Activated CD4-positive, CD25-positive, alpha-beta regulatory T cell treated with anti-CD3 and anti-CD28 coated beads, Interleukin-2, amount 50 U/mL, for 72 hours (primary cell): Measurements from ENCODE around the gene ZNF154.

Source experiments
- DNase-seq: peaks from one replicate; pipeline ENCODE4 v3.0.0; 2021

ZNF154 gene

DNA sequence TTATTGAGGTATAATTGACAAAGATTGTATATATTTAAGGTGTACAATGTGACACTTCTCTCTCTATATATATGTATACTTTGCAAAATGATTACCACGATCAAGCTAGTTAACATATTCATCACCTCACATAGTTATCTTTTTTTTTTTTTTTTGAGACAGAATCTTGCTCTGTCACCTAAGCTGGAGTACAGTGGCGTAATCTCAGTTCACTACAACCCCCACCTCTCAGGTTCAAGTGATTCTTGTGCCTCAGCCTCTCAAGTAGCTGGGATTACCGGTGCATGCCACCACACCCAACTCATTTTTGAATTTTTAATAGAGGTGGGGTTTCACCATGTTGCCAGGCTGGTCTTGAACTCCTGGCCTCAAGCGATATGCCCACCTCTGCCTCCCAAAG lies 36.5 kb downstream of the ZNF154 start:
- DNase-seq = no peak

DNA sequence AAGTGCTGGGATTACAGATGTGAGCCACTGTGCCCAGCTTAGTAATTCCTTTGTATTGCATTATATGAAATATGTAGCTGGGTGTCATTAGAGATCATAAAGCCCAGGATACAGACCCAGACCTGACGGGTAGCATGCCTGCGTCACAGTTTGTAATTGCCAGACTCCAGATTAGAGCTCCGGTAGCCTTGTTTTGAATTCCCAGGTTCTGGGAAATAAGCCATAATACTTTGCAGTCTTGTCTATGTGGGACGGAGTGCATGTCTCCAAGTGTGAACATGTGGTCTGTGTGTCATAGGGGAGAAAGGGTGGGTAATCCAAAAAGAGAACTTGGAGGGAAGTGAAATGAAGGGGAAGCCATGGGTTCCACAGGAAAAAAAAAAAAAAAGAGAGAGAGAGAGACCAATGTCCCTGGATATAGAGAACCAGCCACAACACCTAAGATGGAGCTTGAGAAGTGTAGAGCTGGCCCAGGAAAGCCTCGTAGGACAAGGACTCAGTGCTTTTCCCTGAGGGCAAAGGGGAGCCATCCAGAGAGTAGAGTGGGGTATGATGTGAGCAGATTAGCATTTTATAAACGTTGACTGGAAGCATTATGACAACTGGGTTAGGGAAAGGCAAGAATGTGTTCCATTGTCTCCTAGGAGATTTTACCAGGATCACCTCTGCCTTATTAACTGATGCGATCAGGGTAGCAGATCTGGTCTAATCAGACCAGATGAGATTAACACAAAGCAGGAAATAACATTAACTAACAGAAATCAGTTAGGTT lies 37.7 kb downstream of the ZNF154 start:
- DNase-seq = no peak

DNA sequence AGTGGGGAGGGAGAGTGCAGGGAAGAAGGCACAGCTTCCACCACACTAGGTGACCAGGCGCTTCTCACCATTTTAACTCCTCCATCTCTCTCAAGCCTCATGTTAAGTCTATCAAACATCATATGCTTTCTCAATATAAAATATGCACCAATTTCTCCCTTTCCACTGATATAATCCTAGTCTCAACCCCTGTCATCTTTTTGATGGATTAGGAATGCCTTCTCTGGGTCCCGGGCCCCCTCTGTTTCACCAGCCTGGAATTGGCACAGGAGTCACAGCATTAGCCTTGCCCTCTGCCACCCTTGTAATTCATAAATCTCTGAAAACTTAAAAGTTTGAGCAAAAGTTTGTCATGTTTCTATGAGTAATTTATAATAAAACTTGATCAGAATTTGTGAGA lies 40.4 kb downstream of the ZNF154 start, which contains the start of gene ZSCAN4:
TSS of gene ZSCAN4 (plus strand) at position 301 of the 400 bp plus-strand sequence. CDS start 7,211 bp downstream, outside the sequence.
- no peak for DNase-seq

DNA sequence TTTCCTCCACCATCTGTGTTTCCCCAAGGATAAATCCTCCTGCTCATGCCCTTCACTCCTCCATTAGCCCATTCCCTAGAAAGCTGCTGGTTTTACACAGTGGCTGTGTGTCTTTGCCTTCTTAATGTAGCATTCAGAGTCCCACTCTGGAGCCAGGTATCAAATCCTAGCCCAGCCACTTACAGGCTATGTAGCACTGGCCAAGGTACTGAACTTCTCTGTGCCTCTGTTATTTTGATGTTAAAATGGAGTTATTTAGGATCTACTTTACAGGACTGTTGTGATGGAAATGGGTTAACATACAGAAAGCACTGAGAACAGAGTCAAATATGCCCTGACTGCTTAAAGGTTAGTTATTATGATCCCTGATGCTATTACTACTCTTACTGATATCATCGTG lies 41.8 kb downstream of the ZNF154 start:
- DNase-seq = no peak

DNA sequence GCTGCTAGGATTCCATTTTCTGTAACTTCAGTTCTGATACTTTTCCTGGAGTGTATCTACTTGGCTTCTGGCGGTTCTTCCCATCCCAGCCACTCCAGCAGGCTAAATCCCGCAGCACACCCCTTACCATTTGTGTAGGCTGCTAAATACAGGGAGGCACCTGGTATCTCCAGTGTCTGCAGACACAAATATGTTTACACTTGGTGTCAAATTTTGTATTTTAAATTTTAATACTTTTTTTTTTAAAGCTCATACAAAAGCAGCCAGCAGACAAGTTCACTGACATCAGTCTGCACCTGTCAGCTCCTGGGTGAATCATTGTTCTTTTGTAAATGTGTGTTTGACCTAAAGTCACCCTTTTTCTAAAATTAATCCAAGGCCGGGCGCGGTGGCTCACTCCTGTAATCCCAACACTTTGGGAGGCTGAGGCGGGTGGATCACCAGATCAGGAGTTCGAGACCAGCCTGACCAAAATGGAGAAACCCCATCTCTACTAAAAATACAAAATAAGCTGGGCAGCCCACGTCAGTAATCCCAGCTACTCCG lies 43.7 kb downstream of the ZNF154 start:
- DNase-seq = no peak

DNA sequence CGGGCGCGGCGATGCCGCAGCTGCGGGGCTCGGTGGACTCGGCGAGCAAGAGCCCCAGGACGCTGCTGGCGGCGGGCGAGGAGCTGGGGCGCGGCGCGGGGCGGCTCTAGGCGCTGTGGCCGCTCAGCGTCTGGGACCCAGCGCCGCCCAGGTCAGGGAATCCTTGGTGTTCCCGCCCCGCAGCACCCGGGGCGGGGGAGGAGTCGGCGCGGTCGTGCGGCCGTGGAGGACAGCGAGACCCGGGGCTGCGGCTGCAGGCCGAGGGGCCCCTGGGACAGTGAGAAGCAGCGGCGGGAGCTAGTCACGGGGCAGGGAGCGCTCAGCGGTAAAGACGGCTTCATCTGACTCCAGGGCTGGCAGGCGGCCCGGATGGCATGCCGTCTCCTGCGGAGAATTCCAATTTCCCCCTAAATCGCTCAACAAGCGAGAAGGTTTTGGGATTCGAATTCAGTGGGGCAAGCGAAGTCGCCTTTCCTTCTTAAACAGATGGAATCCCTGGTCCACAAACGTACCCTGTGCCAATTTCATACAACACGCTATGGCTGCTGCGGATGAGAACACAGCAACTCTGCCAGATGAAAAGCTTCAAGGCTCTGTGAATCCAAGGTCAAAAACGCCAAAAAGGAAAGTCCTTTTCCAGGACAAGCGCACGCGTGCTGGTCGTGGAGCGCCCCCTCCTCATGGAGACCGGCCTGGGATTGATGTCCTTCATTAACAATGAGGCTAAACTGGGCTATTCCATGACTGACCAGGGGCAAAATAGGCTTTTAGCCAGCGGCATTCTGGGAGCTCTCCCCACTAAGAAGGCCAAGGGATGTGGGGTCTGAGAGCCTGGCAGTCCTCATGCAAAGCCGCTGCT lies 44.5 kb downstream of the ZNF154 start:
- no peak for DNase-seq

DNA sequence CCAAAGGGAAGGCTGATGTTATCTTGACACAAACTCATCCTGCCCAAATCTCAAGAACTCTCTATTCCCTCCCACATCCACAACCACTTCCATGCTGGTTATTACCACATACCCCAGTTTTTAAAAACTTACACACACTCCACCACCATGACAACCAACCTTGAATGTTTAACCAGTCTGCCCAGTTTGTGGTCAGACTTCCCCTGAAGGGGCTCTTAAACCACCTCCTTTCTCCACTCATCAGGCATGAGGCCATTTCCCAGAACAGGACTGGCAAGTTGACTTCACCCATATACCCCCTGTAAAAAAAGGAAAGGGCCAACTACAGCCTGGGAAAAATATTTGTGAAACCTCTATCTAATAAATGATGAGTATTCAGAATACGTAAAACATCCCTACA lies 52.7 kb downstream of the ZNF154 start:
- no peak for DNase-seq

DNA sequence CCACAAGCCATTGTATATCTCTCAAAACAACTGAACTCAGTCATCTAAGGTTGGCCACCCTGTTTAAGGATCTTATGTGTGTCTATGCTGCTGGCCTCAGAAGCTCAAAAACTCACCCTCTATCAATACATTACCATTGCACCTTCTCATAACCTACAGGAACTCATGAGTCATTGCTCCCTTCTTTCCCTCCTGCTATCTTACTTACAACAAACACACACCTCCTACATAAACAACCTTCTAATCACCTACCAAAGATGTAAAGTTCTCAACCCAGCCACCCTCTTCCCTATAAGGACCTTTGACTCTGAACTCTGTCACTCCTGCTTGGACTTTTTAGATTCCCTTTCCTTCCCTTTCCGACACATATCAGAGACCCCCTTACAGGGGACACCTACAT lies 53.6 kb downstream of the ZNF154 start:
- DNase-seq = no peak

DNA sequence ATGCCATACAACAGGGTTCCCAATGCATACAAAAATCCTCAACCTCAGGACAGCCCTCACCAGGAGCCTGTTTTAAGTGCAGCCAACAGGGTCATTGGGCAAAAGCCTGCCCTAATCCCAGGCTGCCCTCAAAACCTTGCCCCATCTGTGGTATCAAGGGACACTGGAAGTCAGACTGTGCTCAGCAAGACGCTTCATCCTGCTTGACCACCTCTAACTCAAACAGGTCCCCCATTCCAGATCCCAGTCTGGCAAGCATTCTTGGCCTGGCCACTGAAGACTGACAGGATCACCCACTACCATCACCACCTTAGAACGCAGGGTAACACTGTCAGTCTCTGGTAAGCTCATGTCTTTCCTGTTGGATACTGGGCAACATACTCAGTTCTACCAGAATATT lies 55.3 kb downstream of the ZNF154 start:
- DNase-seq = no peak

DNA sequence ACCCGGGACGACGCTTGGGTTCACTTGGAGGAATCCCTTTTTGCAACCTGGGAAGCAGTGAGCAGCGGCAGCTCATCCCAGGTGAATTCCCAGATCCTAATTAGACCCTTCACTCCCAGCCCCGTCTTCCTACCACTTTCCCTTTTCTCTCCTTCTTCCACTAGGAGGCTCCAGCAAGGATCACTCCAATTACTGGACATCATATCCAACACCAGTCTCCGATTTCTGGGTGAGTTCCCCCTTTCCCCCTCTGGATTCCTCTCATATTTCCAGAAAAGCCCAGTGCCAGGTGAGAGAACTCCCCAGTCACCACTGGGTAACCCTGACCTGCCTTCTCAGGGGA lies 57.4 kb downstream of the ZNF154 start:
- no peak for DNase-seq

DNA sequence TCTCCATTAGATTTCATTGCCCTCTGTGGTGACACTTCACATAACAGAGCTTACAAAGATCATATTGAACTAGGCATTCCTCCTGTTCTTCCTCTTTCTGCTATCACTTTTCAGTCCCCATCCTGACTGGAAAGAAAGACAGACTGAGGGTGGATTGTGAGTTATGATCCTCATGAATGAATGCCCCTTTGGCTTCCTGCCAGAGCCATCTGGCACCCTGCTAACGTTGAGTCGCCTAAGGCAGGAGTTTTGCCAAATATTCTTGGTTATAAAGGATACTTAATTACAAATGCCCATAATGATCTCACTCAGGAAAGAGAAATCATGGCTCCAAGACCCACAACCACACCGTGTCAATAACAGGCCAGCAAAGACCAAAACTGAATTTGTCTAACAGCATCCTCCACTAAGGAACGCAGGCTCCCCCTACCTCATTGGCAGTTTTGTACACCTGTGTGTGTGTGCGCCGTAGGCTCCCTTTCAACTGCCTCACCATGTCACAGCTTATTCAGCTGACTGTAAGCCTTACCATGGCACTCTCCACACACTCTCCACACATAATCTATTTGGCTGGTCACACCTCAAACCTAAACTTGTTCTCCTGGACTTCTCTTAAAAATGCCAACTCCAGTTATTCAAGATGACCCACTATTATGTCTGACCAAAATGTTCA lies 60.5 kb downstream of the ZNF154 start:
- no peak for DNase-seq
